Cardiac muscle cell (in vitro differentiated cells and primary cell): ENCODE data around the gene C8B. TPM values are rescaled to one million over a fixed set of nuclear protein-coding genes. Genes with fewer than 3 reads are reported as not detected.
A peak's percentile ranks its signal among the peaks of the same experiment; 100 is the strongest.

Source experiments
- DNase-seq, 2 donors: peaks; one replicate each; pipeline versions ENCODE4 v3.0.0 to v3.0.0-alpha.2; 2010 to 2017; ENCODE audit warnings: low read depth in 1 of 2, low spot score in 1 of 2
- H3K27ac ChIP-seq: fragments of 200-600 bp; sonication (generic); 2 replicates; pipeline ENCODE4 v1.5.1; 2016
- H3K27me3 ChIP-seq: fragments of 200-600 bp; sonication (generic); 2 replicates; pipeline ENCODE4 v1.6.0; 2016; ENCODE audit warnings: control low read depth
- H3K36me3 ChIP-seq: fragments of 200-600 bp; sonication (generic); 2 replicates; pipeline ENCODE4 v1.5.1; 2016; ENCODE audit warnings: control low read depth
- H3K4me1 ChIP-seq: fragments of 200-600 bp; sonication (generic); 2 replicates; pipeline ENCODE4 v1.8.1; 2017; ENCODE audit warnings: low read depth, mild to moderate bottlenecking, mixed run types
- H3K4me3 ChIP-seq: fragments of 200-600 bp; sonication (generic); 2 replicates; pipeline ENCODE4 v1.5.1; 2016; ENCODE audit warnings: mild to moderate bottlenecking
- H3K9me3 ChIP-seq: fragments of 200-600 bp; sonication (generic); 2 replicates; pipeline ENCODE4 v1.5.1; 2017; ENCODE audit warnings: low read depth, mild to moderate bottlenecking, control low read depth
- CTCF ChIP-seq: IDR thresholded peaks from 2 replicates; pipeline ENCODE4 v1.5.1; 2012; ENCODE audit warnings: low read depth, mild to moderate bottlenecking, low read length
- polyA plus RNA-seq: library from polyadenylated mRNA; unstranded; fragments of >200 nt; fragmentation: Nextera tagmentation; extraction: Ambion mirVana; gene quantifications from 2 replicates; pipeline ENCODE4 v1.2.1, GENCODE V29; 2016
- total RNA-seq: library from RNA; depleted of rRNA; stranded (reverse); fragments of >200 nt; gene quantifications from 2 replicates; pipeline ENCODE4 v1.2.3, GENCODE V29; 2016

The C8B gene
- total and polyA plus RNA-seq, 2 experiments from 2014 or later, result not detected

GRCh38 chr1:56992318-56993125, 26.7 kb upstream of the C8B start:
- Histone ChIP-seq H3K36me3 (no peaks in the 10 kb centered on the region), H3K4me1 (peaks cover 11% of the 10 kb centered on the region), H3K9me3 (no peaks in the 10 kb centered on the region), H3K27me3 (no peaks in the 10 kb centered on the region), H3K27ac (peak overlapping the region; percentile 20), H3K4me3 (no peak overlapping the region)
- no peak for TF ChIP-seq CTCF
- no peak for DNase-seq

GRCh38 chr1:56991576-56991975, 25.8 kb upstream of the C8B start:
- Histone ChIP-seq H3K27ac (no peak overlapping the region), H3K36me3 (no peaks in the 10 kb centered on the region), H3K9me3 (no peaks in the 10 kb centered on the region), H3K4me1 (peaks cover 11% of the 10 kb centered on the region), H3K4me3 (no peak overlapping the region), H3K27me3 (no peaks in the 10 kb centered on the region)
- no peak for DNase-seq
- no peak for TF ChIP-seq CTCF

- no peak for TF ChIP-seq CTCF
- H3K9me3 ChIP-seq, result no peaks in the 10 kb centered on the region
- H3K27ac ChIP-seq, result no peak overlapping the region
- H3K36me3 ChIP-seq, result no peaks in the 10 kb centered on the region
- no peak for DNase-seq
- no peak overlapping the region for H3K4me3 ChIP-seq
- H3K27me3 ChIP-seq, result no peaks in the 10 kb centered on the region
- H3K4me1 ChIP-seq, result no peaks in the 10 kb centered on the region
Measured at GRCh38 chr1:56986397-56986796, 20.6 kb upstream of the C8B start.

GRCh38 chr1:56985857-56986256, 20.0 kb upstream of the C8B start:
- no peak for TF ChIP-seq CTCF
- Histone ChIP-seq H3K27me3 (no peaks in the 10 kb centered on the region), H3K4me1 (no peaks in the 10 kb centered on the region), H3K9me3 (no peaks in the 10 kb centered on the region), H3K36me3 (no peaks in the 10 kb centered on the region), H3K27ac (no peak overlapping the region), H3K4me3 (no peak overlapping the region)
- DNase-seq, result no peak

GRCh38 chr1:56983484-56983883, 17.7 kb upstream of the C8B start:
- TF ChIP-seq CTCF, result no peak
- H3K9me3 ChIP-seq, result no peaks in the 10 kb centered on the region

More at GRCh38 chr1:56983484-56983883, 17.7 kb upstream of the C8B start:
- DNase-seq, result no peak
- Histone ChIP-seq H3K4me3 (no peak overlapping the region), H3K36me3 (no peaks in the 10 kb centered on the region), H3K27ac (no peak overlapping the region), H3K27me3 (no peaks in the 10 kb centered on the region), H3K4me1 (no peaks in the 10 kb centered on the region)
